ENCODE results near the gene TMED8. TPM values are rescaled to one million over a fixed set of nuclear protein-coding genes. Genes with fewer than 3 reads are reported as not detected.
"Not testable (repeated sequence)": the region's sequence is repeated elsewhere in the genome, so short reads cannot be mapped to it uniquely, and the experiment has no call there.

TMED8 gene
- total RNA-seq, 2 donors from 2014 or later: 20.5 to 27.6 TPM

DNA sequence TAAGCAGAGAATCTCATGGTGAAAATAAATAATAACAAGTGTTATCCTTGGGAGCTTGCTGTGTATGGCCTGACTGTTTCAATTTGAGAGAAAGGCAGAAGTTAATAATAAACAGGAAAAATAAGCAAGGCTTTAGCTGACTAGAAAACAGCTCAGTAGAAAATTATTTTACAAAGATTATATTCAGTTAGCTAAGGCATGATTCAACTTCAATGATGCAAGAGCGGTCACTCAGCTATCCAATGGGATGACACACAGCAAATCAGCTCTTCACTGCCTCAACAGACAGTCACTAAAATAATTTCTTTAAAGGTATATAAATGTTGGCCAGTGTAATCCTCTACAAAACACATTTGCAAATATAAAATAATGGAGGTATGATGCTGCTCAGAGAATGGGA, 37.5 kb downstream of the TMED8 start:
- no peaks in the 10 kb centered on the region for H3K27me3 Mint-ChIP-seq (ENCODE audit: insufficient read depth)
- H3K36me3 Mint-ChIP-seq (ENCODE audit: low read depth): peaks cover 23% of the 10 kb centered on the region
- H3K4me1 Mint-ChIP-seq: peaks cover 92% of the 10 kb centered on the region
- peaks cover 40% of the 10 kb centered on the region for H3K36me3 ChIP-seq (ENCODE audit: control insufficient read depth, insufficient read depth, low read length)
- no peaks in the 10 kb centered on the region for H3K9me3 Mint-ChIP-seq
- 100% methylated on average over 1 of the region's 1 CpG for WGBS, 2 experiments (ENCODE audit: insufficient coverage in 1 of 2, insufficient read length in 1 of 2)
- H3K9ac ChIP-seq (ENCODE audit: extremely low read depth, low read length, poor library complexity, severe bottlenecking): no peak overlapping the region
- H3K27ac ChIP-seq (ENCODE audit: low read depth, low read length): no peak overlapping the region
- H3K4me3 ChIP-seq (ENCODE audit: low read length): peak overlapping the region; percentile 27
- H3K4me1 ChIP-seq (ENCODE audit: control insufficient read depth, insufficient read depth, low read length): peaks cover 53% of the 10 kb centered on the region
- no peaks in the 10 kb centered on the region for H3K27me3 ChIP-seq (ENCODE audit: control insufficient read depth, insufficient read depth, low read length, poor library complexity, severe bottlenecking)
- H3K27ac Mint-ChIP-seq: peak overlapping the region; percentile 74
- no peak overlapping the region for H3K4me3 Mint-ChIP-seq
- DNase-seq: no peak
- TF ChIP-seq, protein P1, sequence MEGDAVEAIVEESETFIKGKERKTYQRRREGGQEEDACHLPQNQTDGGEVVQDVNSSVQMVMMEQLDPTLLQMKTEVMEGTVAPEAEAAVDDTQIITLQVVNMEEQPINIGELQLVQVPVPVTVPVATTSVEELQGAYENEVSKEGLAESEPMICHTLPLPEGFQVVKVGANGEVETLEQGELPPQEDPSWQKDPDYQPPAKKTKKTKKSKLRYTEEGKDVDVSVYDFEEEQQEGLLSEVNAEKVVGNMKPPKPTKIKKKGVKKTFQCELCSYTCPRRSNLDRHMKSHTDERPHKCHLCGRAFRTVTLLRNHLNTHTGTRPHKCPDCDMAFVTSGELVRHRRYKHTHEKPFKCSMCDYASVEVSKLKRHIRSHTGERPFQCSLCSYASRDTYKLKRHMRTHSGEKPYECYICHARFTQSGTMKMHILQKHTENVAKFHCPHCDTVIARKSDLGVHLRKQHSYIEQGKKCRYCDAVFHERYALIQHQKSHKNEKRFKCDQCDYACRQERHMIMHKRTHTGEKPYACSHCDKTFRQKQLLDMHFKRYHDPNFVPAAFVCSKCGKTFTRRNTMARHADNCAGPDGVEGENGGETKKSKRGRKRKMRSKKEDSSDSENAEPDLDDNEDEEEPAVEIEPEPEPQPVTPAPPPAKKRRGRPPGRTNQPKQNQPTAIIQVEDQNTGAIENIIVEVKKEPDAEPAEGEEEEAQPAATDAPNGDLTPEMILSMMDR (conservative IDR thresholded peaks at IDR 0.05): no peak
- H3K9me3 ChIP-seq (ENCODE audit: control insufficient read depth, low read length): no peaks in the 10 kb centered on the region

- H3K4me1 ChIP-seq (ENCODE audit: control insufficient read depth, insufficient read depth, low read length): peaks cover 47% of the 10 kb centered on the region
- Mint-ChIP-seq H3K27me3 (ENCODE audit: insufficient read depth) (no peaks in the 10 kb centered on the region), H3K4me1 (peaks cover 81% of the 10 kb centered on the region), H3K27ac (peak overlapping the region; percentile 84), H3K4me3 (no peak overlapping the region), H3K9me3 (no peaks in the 10 kb centered on the region), H3K36me3 (ENCODE audit: low read depth) (peaks cover 22% of the 10 kb centered on the region)
- peaks cover 37% of the 10 kb centered on the region for H3K36me3 ChIP-seq (ENCODE audit: control insufficient read depth, insufficient read depth, low read length)
- H3K9me3 ChIP-seq (ENCODE audit: control insufficient read depth, low read length): no peaks in the 10 kb centered on the region
- TF ChIP-seq, protein P1 (conservative IDR thresholded peaks at IDR 0.05): no peak
- H3K4me3 ChIP-seq (ENCODE audit: low read length): no peak overlapping the region
- H3K27ac ChIP-seq (ENCODE audit: low read depth, low read length): no peak overlapping the region
- 95 to 100% methylated on average over 2 of the region's 2 CpGs for WGBS, 2 experiments (ENCODE audit: insufficient coverage in 1 of 2, insufficient read length in 1 of 2)
- H3K27me3 ChIP-seq (ENCODE audit: control insufficient read depth, insufficient read depth, low read length, poor library complexity, severe bottlenecking): no peaks in the 10 kb centered on the region
- no peak overlapping the region for H3K9ac ChIP-seq (ENCODE audit: extremely low read depth, low read length, poor library complexity, severe bottlenecking)
- peak; percentile 55 for DNase-seq
These were observed 38.6 kb downstream of the TMED8 start for GRCh38 chr14:77338302-77338701.

GRCh38 chr14:77337880-77338279, 39.0 kb downstream of the TMED8 start:
- H3K27me3 ChIP-seq (ENCODE audit: control insufficient read depth, insufficient read depth, low read length, poor library complexity, severe bottlenecking): no peaks in the 10 kb centered on the region
- H3K27ac ChIP-seq (ENCODE audit: low read depth, low read length): no peak overlapping the region
- WGBS, 2 experiments (ENCODE audit: insufficient coverage in 1 of 2, insufficient read length in 1 of 2): 83% methylated on average over 2 of the region's 3 CpGs; no CpG with 5 or more reads in 1 of the 2 experiments
- Mint-ChIP-seq H3K4me3 (no peak overlapping the region), H3K9me3 (no peaks in the 10 kb centered on the region), H3K4me1 (peaks cover 77% of the 10 kb centered on the region), H3K27ac (peak overlapping the region; percentile 84), H3K27me3 (ENCODE audit: insufficient read depth) (no peaks in the 10 kb centered on the region), H3K36me3 (ENCODE audit: low read depth) (peaks cover 18% of the 10 kb centered on the region)
- TF ChIP-seq, protein P1 (conservative IDR thresholded peaks at IDR 0.05): no peak
- H3K9me3 ChIP-seq (ENCODE audit: control insufficient read depth, low read length): no peaks in the 10 kb centered on the region
- peaks cover 43% of the 10 kb centered on the region for H3K4me1 ChIP-seq (ENCODE audit: control insufficient read depth, insufficient read depth, low read length)
- peak; percentile 43 for DNase-seq
- H3K9ac ChIP-seq (ENCODE audit: extremely low read depth, low read length, poor library complexity, severe bottlenecking): no peak overlapping the region
- H3K4me3 ChIP-seq (ENCODE audit: low read length): no peak overlapping the region
- H3K36me3 ChIP-seq (ENCODE audit: control insufficient read depth, insufficient read depth, low read length): peaks cover 33% of the 10 kb centered on the region

DNA sequence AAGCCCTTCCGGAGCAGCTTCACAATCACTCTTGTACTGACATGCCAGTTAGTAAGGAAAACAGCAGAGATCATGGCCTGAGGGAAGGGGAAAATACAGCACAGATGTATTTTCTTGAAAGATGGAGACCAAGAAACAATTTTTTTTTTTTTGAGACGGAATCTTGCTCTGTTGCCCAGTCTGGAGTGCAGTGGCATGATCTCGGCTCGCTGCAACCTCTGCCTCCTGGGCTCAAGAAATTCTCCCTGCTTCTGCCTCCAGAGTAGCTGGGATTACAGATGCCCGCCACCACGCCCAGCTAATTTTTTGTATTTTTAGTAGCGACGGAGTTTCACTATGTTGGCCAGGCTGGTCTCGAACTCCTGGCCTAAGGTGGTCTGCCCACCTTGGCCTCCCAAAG, 39.6 kb downstream of the TMED8 start:
- peak overlapping the region; percentile 65 for H3K4me3 ChIP-seq (ENCODE audit: low read length)
- not testable (repeated sequence) for H3K27ac ChIP-seq (ENCODE audit: low read depth, low read length); DNase-seq; H3K9ac ChIP-seq (ENCODE audit: extremely low read depth, low read length, poor library complexity, severe bottlenecking); H3K27me3 ChIP-seq (ENCODE audit: control insufficient read depth, insufficient read depth, low read length, poor library complexity, severe bottlenecking); H3K9me3 ChIP-seq (ENCODE audit: control insufficient read depth, low read length); H3K9me3 Mint-ChIP-seq; H3K27me3 Mint-ChIP-seq (ENCODE audit: insufficient read depth)
- WGBS, 2 experiments (ENCODE audit: insufficient coverage in 1 of 2, insufficient read length in 1 of 2): 93 to 96% methylated on average over 9 of the region's 9 CpGs
- Mint-ChIP-seq H3K4me3 (peak overlapping the region; percentile 34), H3K36me3 (ENCODE audit: low read depth) (peaks cover 16% of the 10 kb centered on the region), H3K27ac (peak overlapping the region; percentile 84), H3K4me1 (peaks cover 71% of the 10 kb centered on the region)
- H3K36me3 ChIP-seq (ENCODE audit: control insufficient read depth, insufficient read depth, low read length): peaks cover 32% of the 10 kb centered on the region
- peaks cover 39% of the 10 kb centered on the region for H3K4me1 ChIP-seq (ENCODE audit: control insufficient read depth, insufficient read depth, low read length)
